ENCODE measurements around the gene EDN2. TPM values are rescaled to one million over a fixed set of nuclear protein-coding genes. Genes with fewer than 3 reads are reported as not detected.

Gene EDN2
- total RNA-seq, 1 experiment from 2014 or later = 0.24 TPM

- no peak overlapping the region for H3K4ac ChIP-seq (ENCODE audit: low read depth, low read length)
- no peaks in the 10 kb centered on the region for H3K79me2 ChIP-seq (ENCODE audit: insufficient read depth, low read length)
- H2BK5ac ChIP-seq (ENCODE audit: insufficient read length, low read length) = no peak overlapping the region
- no peak overlapping the region for H3K4me3 Mint-ChIP-seq
- H4K8ac ChIP-seq (replicated peaks; ENCODE audit: insufficient read length, low read depth, low read length) = no peak overlapping the region
- no peaks in the 10 kb centered on the region for H4K20me1 ChIP-seq (ENCODE audit: control insufficient read depth, insufficient read depth, insufficient read length)
- no peak overlapping the region for H2AK5ac ChIP-seq (ENCODE audit: insufficient read length, low read length)
- H3K79me1 ChIP-seq (ENCODE audit: insufficient read depth, low read depth, low read length, poor library complexity, severe bottlenecking) = no peaks in the 10 kb centered on the region
- no peak overlapping the region for H3T11ph ChIP-seq (ENCODE audit: low read length)
- 0 out of 2 replicates have a peak overlapping the region, but pooled peaks have one; percentile 44 for H3K14ac ChIP-seq (ENCODE audit: insufficient read depth, low read length)
- no peak overlapping the region for H3K27ac ChIP-seq (ENCODE audit: insufficient read length, low read depth, low read length)
- no peaks in the 10 kb centered on the region for H3K23me2 ChIP-seq (ENCODE audit: insufficient read length, low read depth, low read length, poor library complexity, severe bottlenecking)
- H4K91ac ChIP-seq (ENCODE audit: insufficient read length, low read depth, low read length) = no peak overlapping the region
- H3K27me3 ChIP-seq (ENCODE audit: insufficient read depth, low read length) = no peaks in the 10 kb centered on the region
- H2BK20ac ChIP-seq (ENCODE audit: low read depth, low read length, poor library complexity, severe bottlenecking) = no peak overlapping the region
- H2BK120ac ChIP-seq (ENCODE audit: low read depth, low read length, poor library complexity, severe bottlenecking) = no peak overlapping the region
- H3K4me1 ChIP-seq (ENCODE audit: insufficient read depth, low read length) = no peaks in the 10 kb centered on the region
- WGBS (ENCODE audit: extremely low coverage, insufficient read length, low lambda C conversion rate) = no CpG with 5 or more reads among the region's 4 CpGs
- no peaks in the 10 kb centered on the region; the same call in 1 of the 2 replicates for H3K27me3 Mint-ChIP-seq (ENCODE audit: low read depth)
- no peak overlapping the region for H2AFZ ChIP-seq (ENCODE audit: low read length)
- no peak overlapping the region for H2BK12ac ChIP-seq (ENCODE audit: insufficient read length, low read depth, low read length)
- no peak overlapping the region for H2BK15ac ChIP-seq (ENCODE audit: low read depth, low read length)
- H3K18ac ChIP-seq (ENCODE audit: insufficient read length, low read depth, low read length) = no peak overlapping the region
- no peak for DNase-seq
- H3K56ac ChIP-seq (ENCODE audit: insufficient read length, low read depth, low read length) = no peak overlapping the region
- no peak overlapping the region for H3K9ac ChIP-seq (ENCODE audit: extremely low read depth, insufficient read length, low read length)
- H3K9me3 ChIP-seq (ENCODE audit: control insufficient read depth, low read depth, low read length) = no peaks in the 10 kb centered on the region
- H4K5ac ChIP-seq (ENCODE audit: insufficient read length, low read depth, low read length) = no peak overlapping the region
- no peak for TF ChIP-seq CTCF (conservative IDR thresholded peaks at IDR 0.05)
- H3K4me2 ChIP-seq (ENCODE audit: insufficient read depth, insufficient read length, low read length) = no peak overlapping the region
- no peak overlapping the region for H3K27ac Mint-ChIP-seq
- H3K4me1 Mint-ChIP-seq = peaks cover 19 to 22% of the 10 kb centered on the region in 2 experiments
- no peaks in the 10 kb centered on the region for H3K36me3 Mint-ChIP-seq (ENCODE audit: insufficient read depth in 1 of 3, low read depth in 3 of 3)
- H3K9me3 Mint-ChIP-seq = no peaks in the 10 kb centered on the region
- no peak overlapping the region for H3K23ac ChIP-seq (ENCODE audit: insufficient read length, low read depth, low read length)
These were observed 9.1 kb downstream of the EDN2 start for GRCh38 chr1:41475346-41475745.

Measured in H9 (cell line).